ENCODE measurements around the gene NDUFA7.

DNA sequence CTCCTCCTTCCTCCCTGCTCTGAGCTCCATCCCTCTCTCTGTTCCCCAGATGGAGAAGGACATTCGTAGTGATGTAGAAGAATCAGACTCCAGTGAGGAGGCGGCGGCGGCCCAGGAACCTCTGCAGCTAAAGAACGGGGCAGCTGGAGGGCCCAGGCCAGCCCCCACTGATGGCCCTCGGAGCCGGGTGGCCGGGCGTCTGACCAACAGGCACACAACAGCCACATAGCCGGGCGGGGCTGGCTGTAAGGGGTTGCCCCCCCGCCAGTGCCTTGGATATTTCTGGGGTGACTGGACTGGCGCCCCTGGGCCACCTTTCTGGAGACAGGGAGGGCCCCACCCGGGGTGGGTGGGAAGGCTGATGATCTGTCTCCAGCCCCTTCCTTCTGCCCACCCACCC lies 59.3 kb downstream of the NDUFA7 start:
- TF ChIP-seq, protein P1, sequence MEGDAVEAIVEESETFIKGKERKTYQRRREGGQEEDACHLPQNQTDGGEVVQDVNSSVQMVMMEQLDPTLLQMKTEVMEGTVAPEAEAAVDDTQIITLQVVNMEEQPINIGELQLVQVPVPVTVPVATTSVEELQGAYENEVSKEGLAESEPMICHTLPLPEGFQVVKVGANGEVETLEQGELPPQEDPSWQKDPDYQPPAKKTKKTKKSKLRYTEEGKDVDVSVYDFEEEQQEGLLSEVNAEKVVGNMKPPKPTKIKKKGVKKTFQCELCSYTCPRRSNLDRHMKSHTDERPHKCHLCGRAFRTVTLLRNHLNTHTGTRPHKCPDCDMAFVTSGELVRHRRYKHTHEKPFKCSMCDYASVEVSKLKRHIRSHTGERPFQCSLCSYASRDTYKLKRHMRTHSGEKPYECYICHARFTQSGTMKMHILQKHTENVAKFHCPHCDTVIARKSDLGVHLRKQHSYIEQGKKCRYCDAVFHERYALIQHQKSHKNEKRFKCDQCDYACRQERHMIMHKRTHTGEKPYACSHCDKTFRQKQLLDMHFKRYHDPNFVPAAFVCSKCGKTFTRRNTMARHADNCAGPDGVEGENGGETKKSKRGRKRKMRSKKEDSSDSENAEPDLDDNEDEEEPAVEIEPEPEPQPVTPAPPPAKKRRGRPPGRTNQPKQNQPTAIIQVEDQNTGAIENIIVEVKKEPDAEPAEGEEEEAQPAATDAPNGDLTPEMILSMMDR (IDR thresholded peaks at IDR 0.05) = no peak
- TF ChIP-seq POLR2A (IDR thresholded peaks at IDR 0.05) = no peak

All from heart left ventricle (tissue), 13 donors.